Upper lobe of right lung (tissue), 1 donor: ENCODE data around the gene LAS1L. TPM values are rescaled to one million over a fixed set of nuclear protein-coding genes. Genes with fewer than 3 reads are reported as not detected.

Source experiments
- ATAC-seq: fragments of 200-7000 bp; cut with Tn5 transposase; one replicate; pipeline ENCODE4 v1.9.1; 2020; ENCODE audit warnings: mild to moderate bottlenecking, moderate library complexity
- DNase-seq: peaks from one replicate; pipeline ENCODE4 v3.0.0-alpha.2; 2020
- H3K27ac ChIP-seq: fragments of 200-600 bp; one replicate; pipeline ENCODE4 v1.8.0; 2022
- H3K27me3 ChIP-seq: fragments of 200-600 bp; one replicate; pipeline ENCODE4 v1.8.0; 2022; ENCODE audit warnings: mild to moderate bottlenecking
- H3K36me3 ChIP-seq: fragments of 200-600 bp; one replicate; pipeline ENCODE4 v1.8.0; 2022
- H3K4me1 ChIP-seq: fragments of 200-600 bp; one replicate; pipeline ENCODE4 v1.8.0; 2022
- H3K4me3 ChIP-seq: fragments of 200-600 bp; one replicate; pipeline ENCODE4 v1.8.0; 2022; ENCODE audit warnings: mild to moderate bottlenecking
- H3K9me3 ChIP-seq: fragments of 200-600 bp; one replicate; pipeline ENCODE4 v1.8.0; 2022
- CTCF ChIP-seq: fragments of 200-600 bp; IDR thresholded peaks from one replicate; pipeline ENCODE4 v1.8.0; 2022; ENCODE audit warnings: antibody characterized with exemption
- intact Hi-C: fragments of 100-400 bp; cut with DNase I; formaldehyde crosslinking; loops from one replicate; pipeline ENCODE4 v1.11.0; 2022
- long read RNA-seq: library from polyadenylated mRNA; unstranded; transcript quantifications from one replicate; pipeline ENCODE4 v2.0.0, GENCODE V29; 2021
- total RNA-seq: library from RNA; stranded (reverse); fragmentation: NEBNext Ultra II Directional; extraction: Animal tissue kit (Norgen Biotek cat#: 25700); gene quantifications from one replicate; pipeline ENCODE4 v1.2.1, GENCODE V29; 2021
- donor health status: DM: no; HTN: yes; CAD: no; lungs with severe emphysema.

Gene LAS1L
- 22.8 TPM for total RNA-seq
- long read RNA-seq, transcript LAS1L-202 (13 exons, 2,386 nt) = major isoform, 39 of 69 reads
- long read RNA-seq, transcript LAS1L-203 (14 exons, 2,439 nt) = minor isoform, 11 of 69 reads
- long read RNA-seq, partial matches to known transcripts = 2 of 69 reads
- long read RNA-seq, other reads (novel, unspliced or antisense) = 17 of 69 reads

GRCh38 chrX:65534450-65535292 lies at the start of gene LAS1L:
TSS of gene LAS1L (minus strand) at chrX:65534787. CDS start at chrX:65534715, 72 bp downstream.
- Histone ChIP-seq H3K27me3 (no peaks in the 10 kb centered on the region), H3K36me3 (peaks cover 7% of the 10 kb centered on the region), H3K27ac (peak within 1 kb of the TSS; percentile 65), H3K4me3 (peak within 1 kb of the TSS; percentile 77), H3K9me3 (no peaks in the 10 kb centered on the region), H3K4me1 (peaks cover 8% of the 10 kb centered on the region)
- no peak for TF ChIP-seq CTCF
- ATAC-seq (peak; percentile 100), DNase-seq (peak; percentile 92)
- intact Hi-C loops = no loop called here

GRCh38 chrX:65582450-65583082 lies 48.0 kb upstream of the LAS1L start:
- ATAC-seq = no peak
- intact Hi-C loops = loop anchor here (10.0 kb wide), 1 partner anchor 402 kb away; no protein-coding TSS in a partner anchor
- H3K4me3 ChIP-seq = no peak overlapping the region
- H3K36me3 ChIP-seq = no peaks in the 10 kb centered on the region
- no peak for TF ChIP-seq CTCF
- no peak for DNase-seq
- no peaks in the 10 kb centered on the region for H3K4me1 ChIP-seq
- H3K9me3 ChIP-seq = no peaks in the 10 kb centered on the region
- H3K27ac ChIP-seq = no peak overlapping the region
- no peaks in the 10 kb centered on the region for H3K27me3 ChIP-seq

- H3K4me3 ChIP-seq = no peak overlapping the region
- DNase-seq (no peak), ATAC-seq (peak; percentile 93)
- no peaks in the 10 kb centered on the region for H3K36me3 ChIP-seq
- TF ChIP-seq CTCF = peak; percentile 72
- no peak overlapping the region for H3K27ac ChIP-seq
- H3K4me1 ChIP-seq = no peaks in the 10 kb centered on the region
- H3K27me3 ChIP-seq = no peaks in the 10 kb centered on the region
- H3K9me3 ChIP-seq = no peaks in the 10 kb centered on the region
- intact Hi-C loops = loop anchor here (10.0 kb wide), 1 partner anchor 403 kb away; no protein-coding TSS in a partner anchor
These were observed 47.2 kb upstream of the LAS1L start for GRCh38 chrX:65581661-65582339.

- no peak for ATAC-seq
- intact Hi-C loops = no loop called here
- H3K9me3 ChIP-seq = no peaks in the 10 kb centered on the region
- H3K4me3 ChIP-seq = no peak overlapping the region
- TF ChIP-seq CTCF = no peak
- DNase-seq = no peak
- H3K4me1 ChIP-seq = no peaks in the 10 kb centered on the region
- H3K36me3 ChIP-seq = no peaks in the 10 kb centered on the region
- no peak overlapping the region for H3K27ac ChIP-seq
- H3K27me3 ChIP-seq = no peaks in the 10 kb centered on the region
These were observed 43.8 kb upstream of the LAS1L start for GRCh38 chrX:65578346-65578745.

- Histone ChIP-seq H3K36me3 (no peaks in the 10 kb centered on the region), H3K9me3 (no peaks in the 10 kb centered on the region), H3K27me3 (no peaks in the 10 kb centered on the region), H3K27ac (no peak overlapping the region), H3K4me3 (no peak overlapping the region), H3K4me1 (no peaks in the 10 kb centered on the region)
- intact Hi-C loops = no loop called here
- DNase-seq (no peak), ATAC-seq (no peak)
- TF ChIP-seq CTCF = no peak
These were observed 41.6 kb upstream of the LAS1L start for GRCh38 chrX:65576160-65576559.
